Activated CD4-positive, alpha-beta T cell treated with anti-CD3 and anti-CD28 coated beads, Interleukin-2, amount 50 U/mL, for 1 hour (primary cell): ENCODE results near the gene ZNF668.

Experiments used
- DNase-seq: peaks from one replicate; pipeline ENCODE4 v3.0.0-alpha.2; 2020

The ZNF668 gene

DNA sequence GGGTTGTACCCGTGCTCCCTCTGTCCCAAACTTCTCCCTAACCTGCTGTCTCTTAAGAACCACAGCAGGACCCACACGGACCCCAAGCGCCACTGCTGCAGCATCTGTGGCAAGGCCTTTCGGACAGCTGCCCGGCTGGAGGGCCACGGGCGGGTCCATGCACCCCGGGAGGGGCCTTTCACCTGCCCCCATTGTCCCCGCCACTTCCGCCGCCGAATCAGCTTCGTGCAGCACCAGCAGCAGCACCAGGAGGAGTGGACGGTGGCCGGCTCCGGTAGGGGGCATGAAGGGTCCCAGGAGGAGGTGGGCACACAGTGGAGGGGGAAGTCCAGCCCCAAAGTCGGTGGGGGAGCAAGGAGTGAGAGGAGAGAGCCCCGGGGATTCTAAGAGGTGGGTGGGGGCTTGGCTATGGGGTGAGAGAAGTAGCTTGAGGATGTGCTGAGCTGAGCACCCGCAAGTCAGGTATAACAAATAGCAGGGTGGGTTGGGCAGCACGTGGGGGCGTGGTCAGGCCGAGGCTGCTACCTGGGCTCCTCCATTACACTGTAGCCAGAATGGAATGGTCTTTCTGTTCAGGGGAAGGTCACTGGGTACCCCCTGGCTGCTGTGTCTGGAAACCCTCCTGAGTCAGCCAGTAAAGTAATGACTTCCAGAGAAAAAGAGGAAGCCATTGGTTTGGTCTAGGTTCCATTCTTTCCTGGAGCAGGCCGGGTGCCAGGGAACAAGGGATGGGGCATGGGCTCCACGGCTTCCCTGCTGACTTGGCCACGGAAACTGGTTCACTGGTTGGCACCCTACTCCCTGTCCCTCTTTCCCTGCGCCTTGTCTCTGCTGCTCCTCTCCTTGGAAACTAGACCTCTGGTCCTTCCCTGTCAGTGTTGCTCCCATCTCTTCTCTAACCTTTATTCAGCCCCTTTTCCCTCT lies 7.7 kb upstream of the ZNF668 start:
- no peak for DNase-seq

DNA sequence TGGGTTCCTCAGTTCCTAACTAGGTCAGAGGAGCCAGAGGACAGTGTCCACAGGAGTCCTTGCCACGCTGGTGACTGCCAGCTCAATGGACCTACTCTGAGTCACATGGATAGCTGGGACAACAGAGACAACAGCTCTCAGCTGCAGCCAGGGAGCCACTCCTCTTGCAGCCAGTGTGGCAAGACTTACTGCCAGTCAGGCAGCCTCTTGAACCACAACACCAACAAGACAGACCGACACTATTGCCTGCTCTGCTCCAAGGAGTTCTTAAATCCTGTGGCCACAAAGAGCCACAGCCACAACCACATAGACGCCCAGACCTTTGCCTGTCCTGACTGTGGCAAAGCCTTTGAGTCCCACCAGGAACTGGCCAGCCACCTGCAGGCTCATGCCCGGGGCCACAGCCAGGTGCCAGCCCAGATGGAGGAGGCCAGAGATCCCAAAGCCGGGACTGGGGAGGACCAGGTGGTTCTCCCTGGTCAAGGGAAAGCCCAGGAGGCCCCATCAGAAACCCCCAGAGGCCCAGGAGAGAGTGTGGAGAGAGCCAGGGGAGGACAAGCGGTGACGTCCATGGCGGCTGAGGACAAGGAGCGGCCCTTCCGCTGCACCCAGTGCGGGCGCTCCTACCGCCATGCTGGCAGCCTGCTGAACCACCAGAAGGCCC lies 6.8 kb upstream of the ZNF668 start:
- DNase-seq: no peak

DNA sequence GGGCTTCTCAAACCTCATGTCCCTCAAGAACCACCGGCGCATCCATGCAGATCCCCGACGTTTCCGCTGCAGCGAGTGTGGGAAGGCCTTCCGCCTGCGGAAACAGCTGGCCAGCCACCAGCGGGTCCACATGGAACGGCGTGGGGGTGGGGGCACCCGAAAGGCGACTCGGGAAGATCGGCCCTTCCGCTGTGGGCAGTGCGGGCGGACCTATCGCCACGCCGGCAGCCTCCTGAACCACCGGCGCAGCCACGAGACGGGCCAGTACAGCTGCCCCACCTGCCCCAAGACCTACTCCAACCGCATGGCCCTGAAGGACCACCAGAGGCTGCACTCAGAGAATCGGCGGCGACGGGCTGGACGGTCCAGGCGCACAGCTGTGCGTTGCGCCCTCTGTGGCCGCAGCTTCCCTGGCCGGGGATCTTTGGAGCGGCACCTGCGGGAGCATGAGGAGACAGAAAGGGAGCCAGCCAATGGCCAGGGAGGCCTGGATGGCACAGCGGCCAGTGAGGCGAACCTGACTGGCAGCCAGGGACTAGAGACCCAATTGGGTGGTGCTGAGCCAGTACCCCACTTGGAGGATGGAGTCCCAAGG lies 6.1 kb upstream of the ZNF668 start:
- no peak for DNase-seq

DNA sequence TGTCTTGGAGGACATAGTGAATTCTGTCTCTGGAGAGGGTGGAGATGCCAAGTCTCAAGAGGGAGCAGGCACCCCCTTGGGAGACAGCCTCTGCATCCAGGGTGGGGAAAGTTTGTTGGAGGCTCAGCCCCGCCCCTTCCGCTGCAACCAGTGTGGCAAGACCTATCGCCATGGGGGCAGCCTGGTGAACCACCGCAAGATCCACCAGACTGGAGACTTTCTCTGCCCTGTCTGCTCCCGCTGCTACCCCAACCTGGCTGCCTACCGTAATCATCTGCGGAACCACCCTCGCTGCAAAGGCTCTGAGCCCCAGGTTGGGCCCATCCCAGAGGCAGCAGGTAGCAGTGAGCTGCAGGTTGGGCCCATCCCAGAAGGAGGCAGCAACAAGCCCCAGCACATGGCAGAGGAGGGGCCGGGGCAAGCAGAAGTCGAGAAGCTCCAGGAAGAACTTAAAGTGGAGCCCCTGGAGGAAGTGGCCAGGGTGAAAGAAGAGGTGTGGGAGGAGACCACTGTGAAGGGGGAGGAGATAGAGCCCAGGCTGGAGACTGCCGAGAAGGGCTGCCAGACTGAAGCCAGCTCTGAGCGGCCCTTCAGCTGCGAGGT lies 5.4 kb upstream of the ZNF668 start:
- DNase-seq: no peak

DNA sequence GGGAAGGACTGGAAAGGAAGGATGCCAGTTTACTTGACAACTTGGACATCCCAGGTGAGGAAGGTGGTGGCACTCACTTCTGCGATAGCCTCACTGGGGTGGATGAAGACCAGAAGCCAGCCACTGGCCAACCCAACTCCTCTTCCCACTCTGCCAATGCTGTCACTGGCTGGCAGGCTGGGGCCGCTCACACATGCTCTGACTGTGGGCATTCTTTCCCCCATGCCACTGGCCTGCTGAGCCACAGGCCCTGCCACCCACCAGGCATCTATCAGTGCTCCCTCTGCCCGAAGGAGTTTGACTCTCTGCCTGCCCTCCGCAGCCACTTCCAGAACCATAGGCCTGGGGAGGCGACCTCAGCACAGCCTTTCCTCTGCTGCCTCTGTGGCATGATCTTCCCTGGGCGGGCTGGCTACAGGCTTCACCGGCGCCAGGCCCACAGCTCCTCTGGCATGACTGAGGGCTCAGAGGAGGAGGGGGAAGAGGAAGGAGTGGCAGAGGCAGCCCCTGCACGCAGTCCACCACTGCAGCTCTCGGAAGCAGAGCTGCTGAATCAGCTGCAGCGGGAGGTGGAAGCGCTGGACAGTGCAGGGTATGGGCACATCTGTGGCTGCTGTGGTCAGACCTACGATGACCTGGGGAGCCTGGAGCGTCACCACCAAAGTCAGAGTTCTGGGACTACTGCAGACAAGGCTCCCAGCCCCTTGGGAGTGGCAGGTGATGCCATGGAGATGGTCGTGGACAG lies 4.7 kb upstream of the ZNF668 start:
- no peak for DNase-seq

DNA sequence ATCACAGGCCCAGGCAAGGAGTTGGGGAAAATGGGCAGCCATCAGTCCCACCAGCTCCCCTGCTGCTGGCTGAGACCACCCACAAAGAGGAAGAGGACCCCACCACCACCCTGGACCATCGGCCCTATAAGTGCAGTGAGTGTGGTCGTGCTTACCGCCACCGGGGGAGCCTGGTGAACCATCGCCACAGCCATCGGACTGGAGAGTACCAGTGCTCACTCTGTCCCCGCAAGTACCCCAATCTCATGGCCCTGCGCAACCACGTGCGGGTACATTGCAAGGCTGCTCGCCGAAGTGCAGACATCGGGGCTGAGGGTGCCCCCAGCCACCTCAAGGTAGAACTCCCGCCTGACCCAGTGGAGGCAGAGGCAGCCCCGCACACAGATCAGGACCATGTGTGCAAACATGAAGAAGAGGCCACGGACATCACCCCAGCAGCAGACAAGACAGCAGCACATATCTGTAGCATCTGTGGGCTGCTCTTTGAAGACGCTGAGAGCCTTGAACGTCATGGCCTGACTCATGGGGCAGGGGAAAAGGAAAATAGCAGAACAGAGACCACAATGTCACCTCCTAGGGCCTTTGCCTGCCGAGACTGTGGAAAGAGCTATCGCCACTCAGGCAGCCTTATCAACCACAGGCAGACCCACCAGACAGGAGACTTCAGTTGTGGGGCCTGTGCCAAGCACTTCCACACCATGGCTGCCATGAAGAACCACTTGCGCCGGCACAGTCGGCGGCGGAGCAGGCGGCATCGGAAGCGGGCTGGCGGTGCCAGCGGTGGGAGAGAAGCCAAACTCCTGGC lies 3.8 kb upstream of the ZNF668 start:
- DNase-seq: no peak

DNA sequence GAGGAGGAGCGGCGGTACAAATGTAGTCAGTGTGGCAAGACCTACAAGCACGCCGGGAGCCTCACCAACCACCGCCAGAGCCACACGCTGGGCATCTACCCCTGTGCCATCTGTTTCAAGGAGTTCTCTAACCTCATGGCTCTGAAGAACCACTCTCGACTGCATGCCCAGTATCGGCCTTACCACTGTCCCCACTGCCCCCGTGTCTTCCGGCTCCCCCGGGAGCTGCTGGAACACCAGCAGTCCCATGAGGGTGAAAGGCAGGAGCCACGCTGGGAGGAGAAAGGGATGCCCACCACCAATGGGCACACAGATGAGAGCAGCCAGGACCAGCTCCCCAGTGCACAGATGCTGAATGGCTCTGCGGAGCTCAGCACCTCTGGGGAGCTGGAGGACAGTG lies 3.0 kb upstream of the ZNF668 start:
- DNase-seq: no peak

DNA sequence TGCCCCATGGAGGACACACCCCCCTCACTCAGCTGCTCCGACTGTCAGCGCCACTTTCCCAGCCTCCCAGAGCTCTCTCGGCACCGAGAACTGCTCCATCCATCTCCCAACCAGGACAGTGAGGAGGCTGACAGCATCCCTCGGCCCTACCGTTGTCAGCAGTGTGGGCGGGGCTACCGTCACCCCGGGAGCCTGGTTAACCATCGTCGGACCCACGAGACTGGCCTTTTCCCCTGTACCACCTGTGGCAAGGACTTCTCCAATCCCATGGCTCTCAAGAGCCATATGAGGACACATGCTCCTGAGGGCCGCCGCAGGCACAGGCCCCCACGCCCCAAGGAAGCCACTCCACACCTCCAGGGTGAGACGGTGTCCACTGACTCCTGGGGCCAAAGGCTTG lies 2.3 kb upstream of the ZNF668 start:
- DNase-seq: no peak

DNA sequence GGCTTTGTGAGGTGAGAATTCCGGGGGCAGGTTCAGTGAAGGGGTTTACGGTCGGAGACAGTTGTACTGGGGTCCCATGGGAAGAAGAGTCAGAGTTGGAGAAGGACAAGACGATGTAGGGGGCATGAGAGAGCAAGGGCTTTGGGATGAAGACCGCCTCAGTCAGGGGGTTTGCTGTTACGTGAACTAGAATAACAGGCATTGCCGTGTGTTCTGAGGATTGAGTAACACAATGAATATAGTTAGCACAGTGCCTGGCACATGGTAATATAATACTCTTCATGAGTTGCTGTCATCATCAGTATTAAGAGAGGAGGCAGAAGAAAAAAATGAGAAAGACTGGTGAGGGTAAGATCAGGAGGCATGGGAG lies 759 bp upstream of the ZNF668 start:
- DNase-seq: no peak

DNA sequence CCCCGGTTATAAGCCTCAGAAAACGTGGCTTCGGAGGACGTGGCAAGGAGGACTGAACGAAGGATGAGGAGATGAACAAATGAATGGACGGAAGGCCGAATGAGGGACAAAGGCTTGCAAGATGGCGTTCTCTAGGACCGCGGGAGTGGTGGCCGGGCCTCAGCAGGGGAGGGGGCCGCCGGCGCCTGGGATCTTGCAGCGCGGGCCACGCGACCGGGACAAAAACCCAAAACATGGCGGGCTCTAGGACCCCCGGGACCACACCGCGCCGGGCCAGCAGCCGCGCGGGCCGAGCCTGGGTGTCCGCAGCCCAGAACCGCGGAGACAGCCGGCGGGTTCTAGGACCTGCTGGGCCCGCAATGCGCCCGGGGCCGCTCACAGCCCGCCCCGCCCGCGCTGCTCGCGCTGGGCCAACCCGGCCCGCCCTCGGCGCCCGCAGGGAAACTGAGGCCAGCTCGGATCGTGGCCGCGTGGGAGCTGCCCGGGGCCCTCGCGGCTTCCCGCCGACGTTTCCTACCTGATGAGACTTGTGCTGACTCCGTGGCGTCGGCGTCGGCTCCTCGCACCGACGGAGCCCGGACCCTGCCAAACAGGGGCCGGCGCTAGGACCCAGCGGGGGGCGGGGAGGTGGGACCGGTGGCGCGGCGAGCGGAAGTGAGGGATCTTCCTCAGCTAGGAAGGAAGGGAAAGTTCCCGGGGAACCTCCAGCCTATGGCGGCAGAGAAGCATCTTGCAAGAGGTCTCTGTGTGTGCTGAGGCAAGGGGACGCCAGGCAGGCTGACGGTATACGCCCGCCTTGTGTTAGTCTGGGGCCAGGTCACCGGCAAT lies 684 bp downstream of the ZNF668 start:
- DNase-seq: peak; percentile 81

DNA sequence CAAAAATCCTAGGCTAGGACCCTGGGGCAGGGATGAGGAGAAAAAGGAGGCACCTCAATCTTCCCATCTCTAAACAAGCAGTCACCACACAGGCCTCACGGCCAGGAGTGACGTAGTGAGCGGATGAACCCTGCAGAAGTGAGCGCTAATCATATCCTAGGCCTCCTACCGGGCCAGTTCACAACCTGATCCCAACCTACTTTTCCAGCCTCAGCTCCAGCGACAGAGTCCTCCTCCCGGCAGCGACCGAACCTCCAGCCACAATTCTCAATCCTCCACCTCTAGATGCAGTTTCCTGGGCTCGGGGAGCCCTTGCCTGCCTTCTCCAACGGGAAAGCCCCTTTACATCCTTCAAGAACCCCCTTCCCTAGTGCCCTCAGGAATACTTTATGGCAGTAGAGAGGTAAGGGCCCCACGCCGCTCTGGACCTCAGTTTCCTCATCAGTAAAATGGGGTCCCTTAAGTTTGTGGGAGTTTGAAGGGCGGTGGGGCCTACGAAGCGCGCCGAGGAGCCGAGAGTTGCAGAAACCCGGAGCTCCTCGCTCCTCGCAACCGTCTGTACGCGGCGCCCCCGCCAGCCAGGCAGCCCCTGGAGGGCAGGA lies 1.4 kb downstream of the ZNF668 start:
- no peak for DNase-seq

DNA sequence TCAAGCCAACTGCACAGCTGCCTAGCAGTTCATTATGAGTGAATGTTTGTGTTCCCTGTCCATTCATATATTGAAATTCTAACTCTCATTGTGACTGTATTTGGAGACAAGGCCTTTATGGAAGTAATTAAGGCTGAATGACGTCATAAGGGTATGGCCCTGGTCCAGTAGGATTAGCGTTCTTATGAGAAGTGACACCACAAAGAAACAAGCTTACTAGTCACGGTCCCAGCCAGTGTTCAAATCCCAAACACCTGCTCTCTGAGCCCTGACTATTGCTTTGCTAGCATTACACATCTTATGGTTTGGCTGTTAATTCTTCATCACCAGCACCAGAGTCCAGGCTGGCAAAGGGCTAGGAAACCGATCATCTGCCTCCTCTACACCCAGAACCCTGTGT lies 2.2 kb downstream of the ZNF668 start:
- DNase-seq: no peak

DNA sequence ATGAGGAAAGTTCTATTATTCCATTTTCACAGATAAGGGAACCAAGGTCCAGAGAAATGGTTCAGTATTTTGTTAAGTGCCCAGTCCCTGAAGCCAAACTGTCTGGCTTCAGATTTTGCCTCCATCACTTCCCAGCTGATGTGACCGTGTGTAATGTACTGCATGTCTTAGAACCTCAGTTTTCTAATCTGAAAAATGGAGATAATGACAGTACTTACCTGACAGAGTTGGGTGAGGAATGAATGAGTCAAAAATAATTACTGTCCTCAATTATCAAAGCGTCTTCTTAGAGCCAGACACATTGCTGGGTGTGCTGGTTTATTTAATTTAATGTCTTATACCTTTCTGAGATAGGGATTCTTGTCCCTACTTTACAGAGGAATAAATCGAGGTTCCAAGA lies 6.7 kb downstream of the ZNF668 start:
- DNase-seq: no peak

DNA sequence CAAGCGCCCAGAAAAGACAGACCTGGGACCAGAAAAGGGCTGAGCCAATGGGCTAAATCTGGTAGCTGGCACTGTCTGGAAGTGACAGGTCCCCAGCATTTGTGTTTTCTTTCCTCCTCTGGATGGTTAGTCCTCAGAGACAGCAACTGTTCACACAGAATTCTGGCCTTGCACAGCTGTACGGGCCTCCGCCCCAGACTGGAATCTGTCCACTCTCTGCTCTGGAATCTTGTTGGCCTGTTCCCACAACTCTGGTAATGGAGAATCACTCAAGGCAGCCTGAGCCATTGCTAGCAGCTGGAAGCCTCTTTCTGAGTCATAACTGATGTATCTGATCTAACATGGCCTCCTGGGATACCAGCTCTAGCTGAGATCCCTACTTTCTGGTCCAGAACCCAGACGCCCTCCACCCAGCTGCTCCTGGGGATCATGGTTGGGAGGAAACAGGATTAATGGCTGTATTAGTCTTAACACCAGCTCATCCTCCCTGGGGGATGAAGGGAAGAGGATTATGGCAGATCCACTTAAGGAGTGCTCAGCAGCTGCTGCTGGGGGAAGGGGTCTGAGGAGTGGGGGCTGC lies 9.1 kb downstream of the ZNF668 start:
- no peak for DNase-seq

DNA sequence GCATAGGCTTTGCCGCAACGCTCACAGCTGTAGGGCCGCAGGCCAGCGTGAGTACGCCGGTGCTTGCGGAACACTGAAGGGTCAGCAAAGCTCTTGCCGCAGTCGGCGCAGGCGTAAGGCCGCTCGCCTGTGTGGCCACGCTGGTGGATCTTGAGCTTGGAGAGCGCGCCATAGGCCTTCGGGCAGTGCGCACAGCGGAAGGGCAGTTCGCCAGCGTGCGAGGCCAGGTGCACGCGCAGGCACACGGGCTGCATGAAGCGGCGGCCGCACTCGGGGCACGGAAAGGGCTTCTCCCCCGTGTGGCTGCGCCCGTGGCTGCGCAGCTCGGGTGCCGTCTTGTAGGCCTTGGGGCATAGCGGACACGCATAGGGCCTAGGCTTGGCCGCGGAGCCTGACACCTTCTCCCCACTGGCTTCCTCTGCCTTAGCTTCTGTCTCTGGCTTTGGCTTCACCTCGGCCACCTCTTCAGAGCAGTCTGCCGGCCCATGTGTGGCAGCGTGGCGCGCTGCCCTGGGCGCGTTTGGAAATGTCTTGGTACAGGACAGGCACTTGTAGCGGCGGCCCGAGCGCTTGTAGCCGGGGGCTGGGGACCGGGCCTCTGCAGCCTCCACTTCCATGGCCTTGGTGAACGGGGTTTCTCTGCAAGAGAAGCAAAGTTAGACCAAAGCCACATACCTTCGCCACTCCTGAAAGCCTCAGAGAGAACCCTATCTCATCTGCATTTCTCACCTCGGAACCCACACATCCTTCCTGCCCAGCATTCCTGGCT lies 10.0 kb downstream of the ZNF668 start:
- DNase-seq: no peak

DNA sequence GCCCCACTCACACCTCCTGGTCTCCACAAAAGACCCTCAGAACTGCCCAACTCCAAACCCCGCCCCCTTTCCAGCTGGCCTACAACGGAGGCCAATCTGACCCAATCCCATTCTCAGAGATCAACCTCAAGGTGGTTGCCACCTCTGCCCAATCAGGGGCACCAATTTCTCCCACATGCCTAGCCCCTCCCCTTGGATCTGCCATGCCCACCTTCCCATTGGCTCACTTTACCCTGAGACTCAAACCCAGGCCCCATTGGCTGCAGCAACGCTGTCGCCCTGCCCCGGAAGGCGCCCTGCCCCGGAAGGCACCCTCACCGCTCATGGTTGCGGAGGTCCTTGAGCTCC lies 10.6 kb downstream of the ZNF668 start:
- DNase-seq: no peak

DNA sequence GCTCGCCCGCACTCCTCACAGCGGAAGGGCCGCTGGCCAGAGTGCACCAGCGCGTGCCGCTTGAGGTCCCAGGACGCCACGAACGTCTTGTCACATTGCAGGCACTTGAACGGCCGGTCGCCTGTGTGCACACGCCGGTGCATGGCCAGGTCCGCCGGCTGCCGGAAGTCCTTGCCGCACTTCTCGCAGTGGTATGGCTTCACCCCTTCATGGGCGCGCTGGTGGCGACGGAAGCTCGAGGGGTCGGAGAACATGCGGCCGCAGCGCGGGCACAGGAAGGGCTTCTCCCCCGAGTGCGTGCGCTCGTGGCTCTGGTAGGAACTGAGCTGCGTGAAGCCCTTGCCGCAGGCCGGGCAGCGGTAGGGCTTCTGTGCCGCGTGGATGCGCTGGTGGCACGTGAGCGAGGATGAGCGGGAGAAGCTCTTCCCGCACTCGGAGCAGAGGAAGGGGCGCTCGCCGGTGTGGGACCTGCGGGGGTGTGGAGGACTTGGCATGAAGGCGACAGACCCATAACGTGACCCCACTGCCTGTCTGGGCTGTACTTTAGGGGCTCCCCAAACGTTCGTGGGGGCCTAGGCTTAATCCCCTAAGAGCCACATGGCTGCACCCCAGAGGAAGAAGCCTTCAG lies 12.1 kb downstream of the ZNF668 start:
- no peak for DNase-seq

DNA sequence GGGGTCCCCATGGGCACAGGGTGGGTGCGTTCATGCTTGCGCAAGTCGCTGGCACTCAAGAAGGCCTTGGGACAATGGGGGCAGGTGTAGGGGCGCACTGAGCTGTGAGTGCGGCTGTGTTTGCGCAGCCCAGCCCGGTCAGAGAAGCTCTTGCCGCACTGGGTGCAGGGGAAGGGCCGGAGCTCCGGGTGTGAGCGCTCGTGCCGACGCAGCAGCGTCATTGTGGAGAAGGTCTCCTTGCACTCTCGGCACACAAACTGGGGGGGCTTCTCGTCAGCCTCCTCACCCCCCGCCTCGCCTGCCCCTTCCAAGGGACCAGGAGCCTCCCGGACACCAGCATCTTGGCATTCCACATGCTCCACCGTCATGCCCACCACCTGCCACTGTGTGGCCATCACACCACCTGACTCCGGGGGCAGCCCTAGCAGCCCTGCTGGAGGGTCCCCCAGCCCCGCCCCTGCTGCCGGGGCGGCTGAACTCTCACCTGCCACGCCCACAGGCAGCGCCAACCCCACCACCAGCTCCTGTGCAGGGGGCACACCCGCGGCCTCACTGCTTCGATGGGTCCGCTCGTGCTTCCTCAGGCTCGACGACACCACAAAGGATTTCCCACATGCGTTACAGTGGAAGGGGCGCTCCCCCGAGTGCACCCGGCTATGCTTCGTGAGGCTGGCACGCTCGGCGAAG lies 12.8 kb downstream of the ZNF668 start:
- DNase-seq: no peak

DNA sequence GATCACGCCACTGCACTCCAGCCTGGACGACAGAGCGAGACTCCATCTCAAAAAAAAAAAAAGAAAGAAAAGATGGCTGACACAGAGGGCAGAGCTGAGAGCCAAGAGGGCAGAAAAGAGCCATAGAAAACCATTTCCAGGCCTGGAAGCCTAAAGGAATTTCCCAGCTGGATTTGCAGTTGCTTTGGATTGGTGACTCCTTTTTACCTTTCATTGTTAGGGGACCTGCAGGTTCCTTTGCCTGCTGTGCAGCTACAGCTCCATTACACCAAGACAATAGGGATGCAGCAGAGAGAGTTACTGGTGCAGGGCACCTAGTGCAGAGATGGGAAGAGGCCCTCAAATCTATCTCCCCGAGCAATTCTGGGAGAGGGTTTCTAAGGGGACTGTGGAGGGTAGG lies 18.4 kb downstream of the ZNF668 start:
- no peak for DNase-seq
